HG02610 (cell line): Measurements from ENCODE around the gene HNRNPC.
"Not testable (repeated sequence)": the region's sequence is repeated elsewhere in the genome, so short reads cannot be mapped to it uniquely, and the experiment has no call there.

Experiments used
- ATAC-seq: cut with Tn5 transposase; IDR thresholded peaks from one replicate; pipeline ENCODE4 v1.9.1; 2021; ENCODE audit warnings: mild to moderate bottlenecking, moderate library complexity; ENCODE audit not compliant: unreplicated experiment

HNRNPC gene

DNA sequence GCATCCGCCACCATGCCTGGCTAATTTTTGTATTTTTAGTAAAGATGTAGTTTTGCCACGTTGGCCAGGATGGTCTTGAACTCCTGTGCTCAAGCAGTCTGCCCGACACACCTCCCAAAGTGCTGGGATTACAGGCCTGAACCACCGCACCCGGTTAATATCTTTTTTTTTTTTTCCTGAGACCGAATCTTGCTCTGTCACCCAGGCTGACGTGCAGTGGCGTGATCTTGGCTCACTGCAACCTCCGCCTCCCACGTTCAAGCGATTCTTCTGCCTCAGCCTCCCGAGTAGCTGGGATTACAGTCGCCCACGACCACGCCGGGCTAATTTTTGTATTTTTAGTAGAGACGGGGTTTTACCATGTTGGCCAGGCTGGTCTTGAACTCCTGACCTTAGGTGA lies 3.4 kb upstream of the HNRNPC start:
- not testable (repeated sequence) for ATAC-seq

- ATAC-seq, result no peak
Observed at GRCh38 chr14:21268617-21269251, 508 bp downstream of the HNRNPC start.

DNA sequence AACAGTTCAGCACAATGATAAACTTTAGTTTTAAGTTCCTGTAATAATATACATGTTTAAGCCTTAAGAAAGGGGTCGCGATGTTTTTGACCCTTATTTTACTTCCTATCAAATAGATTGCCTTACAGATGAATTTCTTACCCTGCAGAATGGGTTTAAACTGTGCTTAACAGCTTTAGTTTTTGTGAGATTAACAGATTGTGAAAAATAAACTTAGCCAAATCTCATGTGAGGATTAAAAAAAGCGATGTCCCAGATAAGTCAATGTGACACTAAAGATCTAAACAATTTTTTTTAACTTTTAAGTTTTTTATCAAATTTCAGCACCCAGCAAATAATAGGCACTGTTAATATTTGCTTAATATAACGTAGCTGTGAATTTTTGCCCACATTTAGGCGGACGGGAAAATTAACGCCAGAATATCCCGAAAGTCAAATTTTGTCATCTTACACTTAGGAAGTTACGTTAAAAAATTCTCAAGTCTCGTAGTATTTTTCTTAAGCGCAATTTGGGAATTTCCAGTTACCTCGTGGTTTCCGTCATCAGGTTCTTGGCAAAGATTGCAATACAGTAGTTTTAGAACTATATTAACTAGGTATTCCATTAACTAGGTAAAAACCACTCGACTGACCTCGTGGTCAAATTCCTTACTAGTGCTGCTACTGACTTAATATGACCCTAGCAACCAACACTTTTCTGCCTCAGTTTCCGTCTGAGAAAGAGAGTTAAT lies 1.2 kb downstream of the HNRNPC start:
- no peak for ATAC-seq

- no peak for ATAC-seq
Observed at GRCh38 chr14:21267431-21267845, 1.8 kb downstream of the HNRNPC start.

GRCh38 chr14:21264025-21264801 lies 5.0 kb downstream of the HNRNPC start:
- ATAC-seq, result peak; percentile 81

DNA sequence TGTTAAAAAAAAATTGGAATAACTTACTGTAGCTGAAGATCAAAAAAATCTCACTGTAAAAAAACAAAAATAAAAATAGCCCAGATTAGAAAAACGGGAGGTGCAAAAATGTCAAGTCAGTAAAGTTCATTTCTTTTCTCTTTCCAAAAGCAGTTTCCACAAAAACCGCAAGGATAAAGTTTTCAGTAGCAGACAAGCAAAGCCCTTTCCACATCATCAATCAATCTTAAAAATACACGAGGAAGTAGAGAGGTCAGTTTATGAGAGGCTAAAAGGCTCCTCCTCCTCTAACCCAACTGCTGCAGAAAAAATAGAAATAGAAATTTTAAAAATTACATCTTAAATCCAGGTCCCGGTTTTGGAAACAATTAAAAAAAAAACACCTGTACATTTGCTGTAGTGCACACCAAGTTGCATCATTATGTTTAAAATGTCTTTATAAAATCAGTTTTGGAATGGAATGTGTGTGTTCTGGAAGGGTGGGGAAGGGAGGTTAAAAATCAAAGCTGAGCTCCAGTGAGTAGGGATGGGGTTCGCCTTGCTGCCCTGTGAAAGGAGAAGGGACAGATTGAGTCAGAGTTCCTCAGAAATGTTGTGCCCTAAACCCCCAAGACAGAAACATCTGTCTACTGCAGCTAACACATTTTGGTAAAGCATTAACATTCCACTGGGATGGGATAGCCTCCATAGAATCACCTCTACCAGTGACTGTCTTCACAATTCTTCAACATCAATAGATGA lies 5.8 kb downstream of the HNRNPC start:
- peak; percentile 13 for ATAC-seq

GRCh38 chr14:21262410-21262809 lies 6.8 kb downstream of the HNRNPC start:
- no peak for ATAC-seq

- no peak for ATAC-seq
Observed at GRCh38 chr14:21261824-21262223, 7.4 kb downstream of the HNRNPC start.

- ATAC-seq, result no peak
Observed at GRCh38 chr14:21258889-21259787, 10.1 kb downstream of the HNRNPC start.

- ATAC-seq, result no peak
Observed at GRCh38 chr14:21258005-21258888, 11.0 kb downstream of the HNRNPC start.

DNA sequence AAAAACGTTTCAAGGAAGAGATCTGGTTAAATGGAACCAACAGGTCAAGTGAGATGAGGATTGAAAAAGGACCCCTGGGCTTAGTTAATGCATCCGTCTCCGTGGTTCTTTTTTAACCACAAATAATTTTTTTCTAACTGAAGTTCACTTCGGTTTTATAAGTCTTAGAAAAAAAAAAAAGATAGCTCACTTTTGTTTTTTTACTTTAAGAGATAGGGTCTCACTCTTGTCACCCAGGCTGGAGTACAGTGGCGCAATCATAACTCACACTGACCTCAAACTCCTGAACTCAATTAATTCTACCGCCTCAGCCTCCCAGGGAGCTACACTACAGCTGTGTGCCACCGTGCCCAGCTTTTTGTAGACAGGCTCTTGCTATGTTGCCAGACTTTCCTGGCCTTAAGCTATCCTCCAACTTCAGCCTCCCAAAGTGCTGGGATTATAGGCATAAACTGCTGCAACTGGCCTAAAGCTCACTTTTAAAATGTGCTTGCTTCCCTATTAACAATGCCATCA lies 11.8 kb downstream of the HNRNPC start:
- ATAC-seq, result no peak

DNA sequence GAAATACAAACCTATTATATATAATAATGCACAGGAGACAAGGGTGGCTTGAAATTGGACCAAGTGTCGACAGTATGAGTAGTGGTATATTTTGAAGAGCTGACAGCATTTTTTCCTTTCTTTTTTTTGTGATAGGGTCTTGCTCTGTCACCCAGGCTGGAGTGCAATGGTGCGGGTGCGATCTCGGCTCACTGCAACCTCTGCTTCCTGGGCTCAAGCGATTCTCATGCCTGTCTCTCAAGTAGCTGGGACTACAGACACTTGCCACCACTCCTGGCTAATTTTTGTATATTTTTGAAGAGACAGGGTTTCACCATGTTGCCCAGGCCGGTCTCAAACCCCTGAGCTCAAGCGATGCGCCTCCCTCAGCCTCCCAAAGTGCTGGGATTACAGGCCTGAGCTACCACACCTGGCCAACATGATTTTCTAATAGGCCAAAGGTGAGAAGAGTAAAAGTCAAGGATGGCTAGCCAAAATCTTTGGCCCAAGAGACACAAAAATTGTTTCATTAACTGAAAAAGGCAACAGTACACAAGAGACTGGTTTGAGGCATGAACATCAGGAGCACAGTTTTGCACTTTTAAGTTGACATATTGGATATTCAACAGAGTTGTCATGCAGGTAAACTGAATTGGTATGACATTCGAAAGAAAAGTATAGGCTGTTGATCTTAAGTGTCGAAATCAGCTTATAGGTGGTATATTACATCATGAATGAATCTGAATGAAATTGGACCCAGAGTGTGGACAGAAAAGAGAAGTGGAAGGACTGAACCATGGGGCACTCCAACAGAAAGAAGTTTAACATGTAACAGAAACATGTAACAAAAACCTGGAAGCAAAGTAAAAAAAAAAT lies 12.5 kb downstream of the HNRNPC start:
- ATAC-seq, result no peak

GRCh38 chr14:21256102-21256447 lies 13.2 kb downstream of the HNRNPC start:
- ATAC-seq, result not testable (repeated sequence)

- ATAC-seq, result no peak
Observed at GRCh38 chr14:21255385-21256101, 13.7 kb downstream of the HNRNPC start.

DNA sequence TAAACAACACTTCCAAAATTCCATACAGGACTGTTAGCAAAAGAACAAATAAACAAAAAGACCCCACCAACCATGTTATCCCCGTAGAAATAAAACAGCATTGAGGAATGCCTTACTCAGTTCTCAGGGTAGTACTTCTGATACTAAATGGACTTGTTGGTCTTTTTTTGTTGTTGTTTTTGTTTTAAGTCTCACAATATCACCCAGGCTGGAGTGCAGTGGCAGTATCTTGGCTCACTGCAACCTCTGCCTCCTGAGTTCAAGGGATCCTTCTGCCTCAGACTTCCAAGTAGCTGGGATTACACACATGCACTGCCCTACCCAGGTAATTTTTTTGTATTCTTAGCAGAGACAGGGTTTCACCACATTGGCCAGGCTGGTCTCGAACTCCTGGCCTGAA lies 17.1 kb downstream of the HNRNPC start:
- no peak for ATAC-seq

DNA sequence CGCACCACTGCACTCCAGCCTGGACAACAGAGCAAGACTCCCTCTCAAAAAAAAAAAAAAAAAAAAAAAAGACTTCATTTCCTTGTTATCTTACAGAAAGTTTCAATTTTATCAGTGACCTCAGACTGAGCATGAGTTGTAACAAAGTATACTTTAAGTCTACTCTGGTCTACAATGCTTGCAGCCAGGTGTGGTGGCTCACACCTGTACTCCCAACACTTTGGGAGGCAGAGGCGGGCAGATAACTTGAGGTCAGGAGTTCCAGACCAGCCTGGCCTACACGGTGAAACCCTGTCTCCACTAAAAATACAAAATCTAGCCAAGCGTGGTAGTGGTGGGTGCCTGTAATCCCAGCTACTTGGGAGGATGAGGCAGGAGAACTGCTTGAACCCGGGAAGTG lies 18.0 kb downstream of the HNRNPC start:
- ATAC-seq, result no peak

DNA sequence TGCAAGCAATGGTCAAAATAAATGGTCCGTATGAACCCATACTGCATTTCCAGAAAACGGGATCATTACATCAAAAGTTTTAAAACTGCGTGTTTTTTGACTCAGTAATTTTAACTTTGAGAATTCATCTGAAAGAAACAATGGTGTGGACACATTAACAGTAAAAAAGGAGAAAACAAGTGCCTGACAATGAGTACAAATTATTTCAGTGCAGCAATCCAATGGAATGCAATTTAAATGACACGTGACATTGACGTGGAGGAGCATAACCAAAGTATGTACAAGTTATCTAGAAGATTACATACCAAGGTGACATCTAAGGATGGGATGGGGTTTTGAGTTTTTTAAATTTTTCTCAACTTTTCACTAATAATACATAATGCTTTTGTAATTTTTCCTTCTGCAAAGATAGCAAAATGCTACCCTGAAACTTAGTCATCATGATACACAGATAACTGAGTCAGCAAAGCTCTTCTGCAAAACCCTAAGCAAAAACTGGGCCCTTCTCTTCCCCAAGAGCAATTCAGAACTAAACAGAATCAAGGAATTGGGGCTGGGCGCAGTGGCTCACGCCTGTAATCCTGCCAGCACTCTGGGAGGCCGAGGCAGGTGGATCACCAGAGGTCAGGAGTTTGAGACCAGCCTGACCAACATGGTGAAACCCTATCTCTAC lies 20.4 kb downstream of the HNRNPC start:
- no peak for ATAC-seq
